Measurements from ENCODE around the gene IL34.

The IL34 gene

GRCh38 chr16:70689970-70690891 is 43.9 kb downstream of the IL34 start:
- peak; percentile 21 to 27 for DNase-seq
- TF ChIP-seq GATA1 (IDR thresholded peaks at IDR 0.05; ENCODE audit: low read depth, low read length) (no peak), POLR2A (IDR thresholded peaks at IDR 0.05; ENCODE audit: low read length) (no peak)

DNA sequence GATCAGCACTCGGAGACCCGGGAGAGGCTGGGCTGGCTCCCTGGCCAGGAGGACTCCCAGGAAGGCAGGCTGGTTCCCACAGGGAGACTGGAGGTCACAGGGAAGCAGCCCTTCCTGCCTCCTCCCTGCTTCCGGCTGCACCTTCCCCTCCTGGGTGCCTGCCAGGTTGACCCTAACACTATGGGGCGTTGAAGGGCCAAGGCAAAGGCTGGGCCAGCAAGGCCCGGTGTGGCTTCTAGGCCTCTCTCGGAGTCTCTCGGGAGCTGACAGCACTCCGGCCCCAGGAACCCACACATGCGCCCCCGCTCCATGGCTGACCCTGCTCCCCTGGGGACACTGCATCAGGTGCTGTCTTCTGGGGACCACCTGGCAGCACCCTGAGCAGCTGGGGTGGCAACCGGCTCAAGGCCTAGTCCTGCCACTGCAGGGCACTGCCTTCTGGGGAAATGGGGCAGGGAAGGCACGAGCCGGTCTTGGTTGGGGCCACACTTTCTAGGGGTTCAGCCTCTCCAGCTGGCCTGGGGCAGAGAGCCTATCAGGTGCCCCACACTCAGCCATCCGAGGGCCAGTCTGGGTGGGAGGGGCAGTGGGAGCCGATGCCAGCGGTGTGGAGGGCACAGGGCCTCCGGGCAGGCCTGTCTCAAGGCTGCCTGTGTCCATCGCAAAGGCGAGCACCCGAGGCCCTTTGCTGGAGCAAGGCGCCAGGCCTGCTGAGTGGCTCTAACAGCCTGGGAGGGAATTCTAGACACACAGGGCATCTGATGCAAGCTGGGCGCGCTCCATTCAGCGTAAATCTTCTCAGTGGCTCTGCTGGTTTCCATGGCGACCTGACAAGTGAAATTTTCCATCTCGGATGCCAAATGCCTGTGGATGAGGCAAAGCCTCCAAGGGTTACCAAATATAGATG is 45.1 kb downstream of the IL34 start:
- DNase-seq = peak in 1 of 2 experiments; percentile 18

DNA sequence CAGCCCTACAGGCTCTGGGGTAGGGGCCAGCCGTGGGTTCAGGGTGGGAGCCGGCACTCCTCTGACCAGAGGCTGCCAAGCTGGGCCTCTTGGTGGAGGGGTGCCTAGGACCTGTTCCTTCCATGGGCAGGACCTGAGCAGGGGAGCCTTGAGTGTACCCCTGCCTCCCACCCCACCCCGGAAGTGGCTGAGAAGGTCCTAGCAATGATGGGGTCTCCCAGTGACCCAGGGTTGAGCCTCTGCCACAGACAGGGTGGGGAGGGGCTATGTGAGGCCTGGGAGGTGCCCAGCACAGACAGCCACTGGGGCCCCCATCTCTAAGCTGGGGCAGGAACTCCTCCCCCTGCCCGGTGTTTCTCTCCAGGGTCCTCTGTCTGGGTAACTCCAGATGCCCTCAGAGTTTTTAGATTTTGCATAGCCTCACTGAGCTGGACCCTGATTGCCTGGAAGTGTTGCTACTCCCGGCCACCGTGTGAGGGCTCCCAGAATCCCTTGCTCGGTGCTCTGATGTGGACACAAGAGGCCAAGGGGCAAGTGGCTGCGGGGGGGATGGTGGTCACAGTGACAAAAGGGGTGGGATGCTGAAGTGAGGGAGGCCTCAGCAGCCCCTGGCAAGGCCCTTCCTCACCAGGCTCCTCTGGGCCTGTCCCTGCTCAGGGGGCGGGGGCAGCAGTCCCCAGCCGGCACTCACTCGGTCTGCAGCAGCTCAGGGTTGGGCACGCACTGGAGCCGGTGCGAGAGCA is 45.9 kb downstream of the IL34 start:
- TF ChIP-seq GATA1 (IDR thresholded peaks at IDR 0.05; ENCODE audit: low read depth, low read length) (no peak), POLR2A (IDR thresholded peaks at IDR 0.05; ENCODE audit: low read length) (no peak)
- DNase-seq = no peak

More for the DNA sequence above, 45.1 kb downstream of the IL34 start:
- no peak for TF ChIP-seq POLR2A (IDR thresholded peaks at IDR 0.05; ENCODE audit: low read length)
- no peak for TF ChIP-seq GATA1 (IDR thresholded peaks at IDR 0.05; ENCODE audit: low read depth, low read length)

GRCh38 chr16:70692873-70693671 is 46.7 kb downstream of the IL34 start:
- TF ChIP-seq GATA1 (IDR thresholded peaks at IDR 0.05; ENCODE audit: low read depth, low read length) (no peak), POLR2A (IDR thresholded peaks at IDR 0.05; ENCODE audit: low read length) (no peak)
- DNase-seq = no peak

DNA sequence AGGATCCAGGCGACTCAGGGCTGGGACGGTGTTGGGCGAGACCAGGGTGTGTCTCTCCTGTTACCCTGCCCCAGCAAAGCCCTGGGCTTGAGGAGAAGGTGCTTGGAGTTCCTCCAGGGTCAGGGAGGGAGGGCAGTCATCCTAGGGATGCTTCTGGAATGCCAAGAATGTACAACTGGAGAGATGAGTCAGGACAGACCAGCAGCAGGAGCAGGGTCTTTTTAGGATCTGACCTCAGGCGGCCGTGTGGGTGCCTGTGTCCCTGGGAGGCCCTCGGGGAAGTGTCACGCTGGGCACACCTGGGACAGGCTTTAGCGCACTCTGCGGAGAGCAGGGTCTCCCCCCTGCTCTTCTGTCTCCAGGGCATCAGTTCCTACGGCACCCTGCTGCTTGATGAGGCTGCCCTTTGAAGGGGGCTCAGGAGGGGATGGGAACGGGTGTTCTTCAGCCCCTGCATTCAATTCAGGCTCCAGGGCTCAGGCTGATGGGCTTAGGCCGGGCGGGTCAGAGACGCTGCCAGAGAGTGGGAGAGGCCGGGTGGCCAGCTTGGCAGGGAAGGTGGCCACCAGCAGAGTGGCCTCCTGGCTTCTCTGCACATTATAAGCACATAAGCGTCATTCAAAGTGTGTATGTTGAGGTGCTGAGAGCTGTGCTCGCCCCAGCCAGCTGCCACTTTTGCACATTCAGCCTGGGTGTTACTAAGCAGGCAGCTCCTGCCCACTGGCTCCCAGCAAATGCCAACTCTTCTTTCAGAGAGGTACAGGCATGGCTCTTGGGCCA is 47.9 kb downstream of the IL34 start:
- no peak for DNase-seq
- TF ChIP-seq GATA1 (IDR thresholded peaks at IDR 0.05; ENCODE audit: low read depth, low read length) (no peak), POLR2A (IDR thresholded peaks at IDR 0.05; ENCODE audit: low read length) (no peak)

- no peak for TF ChIP-seq GATA1 (IDR thresholded peaks at IDR 0.05; ENCODE audit: low read depth, low read length)
- no peak for TF ChIP-seq POLR2A (IDR thresholded peaks at IDR 0.05; ENCODE audit: low read length)
- peak; percentile 67 to 68 for DNase-seq
Observed at GRCh38 chr16:70694868-70695218, 48.5 kb downstream of the IL34 start.

- DNase-seq = peak; percentile 92 to 93
- no peak for TF ChIP-seq POLR2A (IDR thresholded peaks at IDR 0.05; ENCODE audit: low read length)
- TF ChIP-seq GATA1 (IDR thresholded peaks at IDR 0.05; ENCODE audit: low read depth, low read length) = peak; percentile 71
Observed at GRCh38 chr16:70695331-70696070, 49.1 kb downstream of the IL34 start.

DNA sequence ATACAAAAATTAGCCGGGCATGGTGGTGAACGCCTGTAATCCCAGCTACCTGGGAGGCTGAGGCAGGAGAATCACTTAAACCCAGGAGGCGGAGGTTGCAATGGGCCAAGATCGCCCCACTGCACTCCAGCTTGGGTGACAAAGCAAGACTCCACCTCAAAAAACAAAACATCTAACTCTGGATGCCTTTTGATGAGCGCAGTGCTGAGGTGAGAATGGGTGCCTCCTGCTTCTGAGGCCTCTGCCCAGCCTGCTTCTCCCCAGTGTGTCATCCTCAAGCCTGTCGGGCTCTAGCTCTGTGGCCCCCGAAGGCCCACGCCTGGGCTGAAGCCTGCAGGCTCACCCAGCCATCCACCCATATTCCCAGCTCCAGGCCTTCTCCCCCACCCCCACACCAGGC is 50.0 kb downstream of the IL34 start:
- TF ChIP-seq POLR2A (IDR thresholded peaks at IDR 0.05; ENCODE audit: low read length) (no peak), GATA1 (IDR thresholded peaks at IDR 0.05; ENCODE audit: low read depth, low read length) (no peak)
- DNase-seq = peak in 1 of 2 experiments; percentile 23

- DNase-seq = peak; percentile 33 to 49
- TF ChIP-seq POLR2A (IDR thresholded peaks at IDR 0.05; ENCODE audit: low read length) (no peak), GATA1 (IDR thresholded peaks at IDR 0.05; ENCODE audit: low read depth, low read length) (no peak)
Observed at GRCh38 chr16:70696952-70697593, 50.7 kb downstream of the IL34 start.

- TF ChIP-seq POLR2A (IDR thresholded peaks at IDR 0.05; ENCODE audit: low read length) = no peak
- no peak for TF ChIP-seq GATA1 (IDR thresholded peaks at IDR 0.05; ENCODE audit: low read depth, low read length)
- DNase-seq = no peak
Observed at GRCh38 chr16:70697594-70698170, 51.3 kb downstream of the IL34 start.

- DNase-seq = no peak
- TF ChIP-seq POLR2A (IDR thresholded peaks at IDR 0.05; ENCODE audit: low read length) = no peak
- TF ChIP-seq GATA1 (IDR thresholded peaks at IDR 0.05; ENCODE audit: low read depth, low read length) = no peak
Observed at GRCh38 chr16:70698901-70699300, 52.5 kb downstream of the IL34 start.

All from erythroblast (primary cell).